Stimulated activated effector memory CD8-positive, alpha-beta T cell treated with anti-CD3 and anti-CD28 coated beads, Interleukin-12 subunit alpha, Interleukin-12 subunit beta, amount 100 ng/mL, for 72 hours (primary cell): ENCODE measurements around the gene SSU72.
"Not testable (repeated sequence)": the region's sequence is repeated elsewhere in the genome, so short reads cannot be mapped to it uniquely, and the experiment has no call there.

Experiments
- ATAC-seq: fragments of 150-1000 bp; cut with Tn5 transposase; 2 replicates; pipeline ENCODE4 v1.10.0; 2021
- DNase-seq, 2 donors: peaks; one replicate each; pipeline ENCODE4 v3.0.0; 2021 to 2022; ENCODE audit warnings: low spot score in 2 of 2
- H3K27ac Mint-ChIP-seq: one replicate; pipeline ENCODE4 v1.8.0; 2022; ENCODE audit warnings: mild to moderate bottlenecking, mixed read lengths
- H3K36me3 Mint-ChIP-seq: one replicate; pipeline ENCODE4 v1.8.0; 2022; ENCODE audit warnings: mild to moderate bottlenecking, mixed read lengths
- H3K4me1 Mint-ChIP-seq: one replicate; pipeline ENCODE4 v1.8.0; 2022; ENCODE audit warnings: mixed read lengths
- H3K4me3 Mint-ChIP-seq: one replicate; pipeline ENCODE4 v1.8.0; 2022; ENCODE audit warnings: mild to moderate bottlenecking, mixed read lengths
- H3K9me3 Mint-ChIP-seq: one replicate; pipeline ENCODE4 v1.8.0; 2022; ENCODE audit warnings: mixed read lengths

Gene SSU72

DNA sequence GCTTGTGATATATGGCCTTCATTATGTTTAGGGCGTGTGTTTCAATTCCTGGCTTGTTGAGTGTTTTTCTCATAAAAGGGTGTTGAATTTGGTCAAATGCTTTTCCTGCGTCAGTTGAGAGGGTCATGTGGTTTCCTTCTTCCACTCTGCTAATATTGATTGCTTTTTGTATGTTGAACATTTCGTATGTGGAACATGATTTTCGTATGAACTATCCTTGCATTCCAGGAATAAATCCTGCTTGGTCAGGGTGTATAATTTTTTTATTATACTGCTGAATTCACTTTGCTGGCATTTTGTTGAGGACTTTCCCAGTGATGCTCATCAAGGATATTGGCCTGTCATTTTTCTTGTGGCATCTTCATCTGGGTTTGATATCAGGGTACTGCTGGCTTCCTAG is 67.4 kb downstream of the SSU72 start:
- no peaks in the 10 kb centered on the region for H3K36me3 Mint-ChIP-seq
- H3K9me3 Mint-ChIP-seq = no peaks in the 10 kb centered on the region
- ATAC-seq (no peak), DNase-seq (no peak)
- H3K27ac Mint-ChIP-seq = no peak overlapping the region
- peaks cover 22% of the 10 kb centered on the region for H3K4me1 Mint-ChIP-seq
- H3K4me3 Mint-ChIP-seq = no peak overlapping the region

DNA sequence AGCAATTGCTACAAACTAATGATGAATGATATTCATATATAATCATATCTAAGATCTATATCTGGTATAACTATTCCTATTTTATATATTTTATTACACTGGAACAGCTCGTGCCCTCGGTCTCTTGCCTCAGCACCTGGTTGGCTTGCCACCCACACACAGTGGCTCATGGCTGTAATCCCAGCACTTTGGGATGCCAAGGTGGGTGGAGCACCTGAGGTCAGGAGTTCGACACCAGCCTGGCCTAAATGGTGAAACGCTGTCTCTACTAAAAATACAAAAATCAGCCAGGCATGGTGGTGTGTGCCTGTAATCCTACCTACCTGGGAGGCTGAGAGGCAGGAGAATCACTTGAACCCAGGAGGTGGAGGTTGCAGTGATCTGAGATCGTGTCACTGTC is 68.9 kb downstream of the SSU72 start:
- Mint-ChIP-seq H3K27ac (peak overlapping the region; percentile 96), H3K4me3 (peak overlapping the region; percentile 74), H3K4me1 (peaks cover 17% of the 10 kb centered on the region)
- DNase-seq, ATAC-seq, H3K9me3 Mint-ChIP-seq, H3K36me3 Mint-ChIP-seq: not testable (repeated sequence)

DNA sequence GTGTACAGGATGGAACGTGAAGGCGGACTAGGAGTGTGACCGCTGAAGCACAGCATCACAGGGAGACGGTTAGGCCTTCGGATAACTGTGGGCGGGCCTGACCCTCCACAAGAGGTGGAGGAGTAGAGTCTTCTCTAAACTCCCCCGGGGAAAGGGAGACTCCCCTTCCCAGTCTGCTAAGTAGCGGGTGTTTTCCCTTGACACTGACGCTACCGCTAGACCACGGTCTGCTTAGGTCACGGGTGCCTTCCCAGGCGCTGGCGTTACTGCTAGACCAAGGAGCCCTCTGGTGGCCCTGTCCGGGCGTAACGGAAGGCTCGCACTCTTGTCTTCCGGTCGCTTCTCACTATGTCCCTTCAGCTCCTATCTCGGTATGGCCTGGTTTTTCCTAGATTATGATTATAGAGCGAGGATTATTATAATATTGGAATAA is 69.3 kb downstream of the SSU72 start:
- ATAC-seq = peak; percentile 68
- DNase-seq, H3K9me3 Mint-ChIP-seq, H3K36me3 Mint-ChIP-seq: not testable (repeated sequence)
- H3K4me3 Mint-ChIP-seq = peak overlapping the region; percentile 74
- H3K27ac Mint-ChIP-seq = peak overlapping the region; percentile 96
- peaks cover 15% of the 10 kb centered on the region for H3K4me1 Mint-ChIP-seq

DNA sequence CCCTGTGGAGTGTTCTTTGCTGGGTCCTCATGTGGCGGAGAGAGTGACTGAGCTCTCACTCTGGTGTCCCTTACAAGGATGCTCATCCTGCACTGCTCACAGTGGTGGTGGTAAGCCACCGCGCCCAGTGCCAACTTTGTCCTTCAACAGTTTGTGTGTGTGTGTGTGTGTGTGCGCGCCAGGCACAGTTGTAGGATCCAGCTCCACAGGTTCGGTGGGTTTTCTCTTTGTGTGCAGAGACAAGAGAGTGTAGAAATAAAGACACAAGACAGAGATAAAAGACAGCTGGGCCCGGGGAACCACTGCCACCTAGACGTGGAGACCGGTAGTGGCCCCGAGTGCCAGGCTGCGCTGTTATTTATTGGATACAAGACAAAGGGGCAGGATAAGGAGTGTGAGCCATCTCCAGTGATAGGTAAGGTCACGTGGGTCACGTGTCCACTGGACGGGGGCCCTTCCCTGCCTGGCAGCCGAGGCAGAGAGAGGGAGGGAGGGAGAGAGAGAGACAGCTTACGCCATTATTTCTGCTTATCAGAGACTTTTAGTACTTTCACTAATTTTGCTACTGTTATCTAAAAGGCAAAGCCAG is 69.8 kb downstream of the SSU72 start:
- ATAC-seq (peak; percentile 80), DNase-seq (peak; percentile 51 to 84)
- H3K9me3 Mint-ChIP-seq, H3K36me3 Mint-ChIP-seq: not testable (repeated sequence)
- peaks cover 15% of the 10 kb centered on the region for H3K4me1 Mint-ChIP-seq
- peak overlapping the region; percentile 74 for H3K4me3 Mint-ChIP-seq
- peak overlapping the region; percentile 96 for H3K27ac Mint-ChIP-seq

DNA sequence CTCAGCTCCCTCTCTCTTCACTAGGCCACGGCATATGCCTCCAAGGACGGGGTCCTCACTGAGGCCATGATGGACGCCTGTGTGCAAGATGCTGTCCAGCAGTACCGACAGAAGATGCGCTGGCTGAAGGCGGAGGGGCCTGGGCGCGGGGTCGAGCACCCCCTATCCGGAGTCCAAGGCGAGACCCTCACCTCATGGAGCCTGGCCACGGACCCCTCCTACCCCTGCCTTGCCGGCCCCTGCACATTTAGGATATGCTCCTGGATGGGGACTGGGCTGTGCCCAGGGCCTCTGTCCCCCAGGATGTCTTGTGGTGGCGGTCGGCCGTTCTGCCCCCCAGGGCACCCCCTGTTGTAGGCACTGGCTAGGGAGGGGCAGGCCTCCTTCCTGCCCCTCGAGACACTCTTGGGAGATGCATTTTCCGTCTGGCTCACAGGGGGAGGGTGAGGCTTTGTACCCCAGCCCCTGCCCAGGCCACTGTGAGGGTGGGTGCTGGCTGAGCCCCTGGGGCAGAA is 79.1 kb downstream of the SSU72 start:
- DNase-seq, H3K9me3 Mint-ChIP-seq, H3K27ac Mint-ChIP-seq, H3K4me1 Mint-ChIP-seq, H3K4me3 Mint-ChIP-seq: not testable (repeated sequence)
- ATAC-seq = peak; percentile 11
- peaks cover 35% of the 10 kb centered on the region for H3K36me3 Mint-ChIP-seq

DNA sequence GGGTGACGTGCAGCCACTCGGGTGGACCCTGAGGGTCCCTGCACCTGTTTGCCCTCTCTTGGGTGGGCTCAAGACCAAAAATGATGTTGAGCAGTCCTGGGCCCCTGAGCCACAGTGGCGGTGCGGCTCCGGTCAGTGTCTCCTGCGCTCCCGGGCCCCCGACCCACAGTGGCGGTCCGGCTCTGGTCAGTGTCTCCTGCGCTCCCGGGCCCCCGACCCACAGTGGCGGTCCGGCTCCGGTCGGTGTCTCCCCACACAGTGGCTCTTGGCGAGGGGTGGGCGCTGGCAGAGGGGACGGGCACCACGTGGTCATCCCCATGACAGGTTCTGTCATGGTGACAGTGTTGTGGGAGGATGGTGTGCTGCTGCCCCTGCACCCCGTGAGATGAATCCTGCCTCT is 80.4 kb downstream of the SSU72 start:
- peaks cover 48% of the 10 kb centered on the region for H3K36me3 Mint-ChIP-seq
- H3K9me3 Mint-ChIP-seq, ATAC-seq, H3K4me3 Mint-ChIP-seq, H3K4me1 Mint-ChIP-seq, DNase-seq, H3K27ac Mint-ChIP-seq: not testable (repeated sequence)
